ENCODE measurements around the gene LINC00632.

LINC00632 gene

GRCh38 chrX:140723121-140723715 lies 13.7 kb downstream of the LINC00632 start:
- no peak overlapping the region for H3K4me3 ChIP-seq (ENCODE audit: low read depth in 1 of 2, low read length in 2 of 2)
- H3K27me3 ChIP-seq (ENCODE audit: insufficient read depth, low read length, poor library complexity), result no peaks in the 10 kb centered on the region
- no peak for ATAC-seq (ENCODE audit: insufficient read depth, low read depth)
- peaks cover 10% of the 10 kb centered on the region for H3K9me3 ChIP-seq (ENCODE audit: insufficient read depth, low read length, severe bottlenecking)
- no peaks in the 10 kb centered on the region for H3K79me2 ChIP-seq (ENCODE audit: insufficient read depth, low read length)
- H3K4me1 ChIP-seq (ENCODE audit: insufficient read depth, low read length), result no peaks in the 10 kb centered on the region
- no peaks in the 10 kb centered on the region for H4K20me1 ChIP-seq (ENCODE audit: insufficient read depth, low read length)
- TF ChIP-seq EZH2 (IDR thresholded peaks at IDR 0.05; ENCODE audit: borderline replicate concordance, low read depth, low read length, severe bottlenecking), result no peak
- no peak overlapping the region for H3K27ac ChIP-seq (ENCODE audit: low read length)
- no peak overlapping the region for H3K9ac ChIP-seq (ENCODE audit: low read depth, low read length)
- no peaks in the 10 kb centered on the region for H3K36me3 ChIP-seq (ENCODE audit: insufficient read depth, low read length)
- no peak overlapping the region for H2AFZ ChIP-seq (ENCODE audit: low read depth, low read length)
- no peak overlapping the region for H3K4me2 ChIP-seq (ENCODE audit: insufficient read depth, low read length)
- DNase-seq, result no peak

- no peak overlapping the region for H3K9ac ChIP-seq (ENCODE audit: low read depth, low read length)
- H3K36me3 ChIP-seq (ENCODE audit: insufficient read depth, low read length), result no peaks in the 10 kb centered on the region
- H3K27me3 ChIP-seq (ENCODE audit: insufficient read depth, low read length, poor library complexity), result no peaks in the 10 kb centered on the region
- H2AFZ ChIP-seq (ENCODE audit: low read depth, low read length), result no peak overlapping the region
- no peaks in the 10 kb centered on the region for H4K20me1 ChIP-seq (ENCODE audit: insufficient read depth, low read length)
- H3K4me1 ChIP-seq (ENCODE audit: insufficient read depth, low read length), result no peaks in the 10 kb centered on the region
- H3K27ac ChIP-seq (ENCODE audit: low read length), result no peak overlapping the region
- peaks cover 10% of the 10 kb centered on the region for H3K9me3 ChIP-seq (ENCODE audit: insufficient read depth, low read length, severe bottlenecking)
- H3K4me2 ChIP-seq (ENCODE audit: insufficient read depth, low read length), result no peak overlapping the region
- no peaks in the 10 kb centered on the region for H3K79me2 ChIP-seq (ENCODE audit: insufficient read depth, low read length)
- DNase-seq (no peak), ATAC-seq (ENCODE audit: insufficient read depth, low read depth) (no peak)
- TF ChIP-seq CTCF (IDR thresholded peaks at IDR 0.05; ENCODE audit: borderline replicate concordance, extremely low read depth, low read length, poor library complexity, severe bottlenecking), result no peak
- TF ChIP-seq EZH2 (IDR thresholded peaks at IDR 0.05; ENCODE audit: borderline replicate concordance, low read depth, low read length, severe bottlenecking), result no peak
- H3K4me3 ChIP-seq (ENCODE audit: low read depth in 1 of 2, low read length in 2 of 2), result no peak overlapping the region
Measured at GRCh38 chrX:140724309-140724708, 14.8 kb downstream of the LINC00632 start.

- no peak overlapping the region for H2AFZ ChIP-seq (ENCODE audit: low read depth, low read length)
- ATAC-seq (ENCODE audit: insufficient read depth, low read depth) (no peak), DNase-seq (no peak)
- H3K4me1 ChIP-seq (ENCODE audit: insufficient read depth, low read length), result no peaks in the 10 kb centered on the region
- H3K36me3 ChIP-seq (ENCODE audit: insufficient read depth, low read length), result no peaks in the 10 kb centered on the region
- no peak overlapping the region for H3K27ac ChIP-seq (ENCODE audit: low read length)
- TF ChIP-seq EZH2 (IDR thresholded peaks at IDR 0.05; ENCODE audit: borderline replicate concordance, low read depth, low read length, severe bottlenecking) (no peak), CTCF (IDR thresholded peaks at IDR 0.05; ENCODE audit: borderline replicate concordance, extremely low read depth, low read length, poor library complexity, severe bottlenecking) (no peak)
- no peaks in the 10 kb centered on the region for H4K20me1 ChIP-seq (ENCODE audit: insufficient read depth, low read length)
- H3K4me2 ChIP-seq (ENCODE audit: insufficient read depth, low read length), result no peak overlapping the region
- no peak overlapping the region for H3K9ac ChIP-seq (ENCODE audit: low read depth, low read length)
- H3K4me3 ChIP-seq (ENCODE audit: low read depth in 1 of 2, low read length in 2 of 2), result no peak overlapping the region
- H3K9me3 ChIP-seq (ENCODE audit: insufficient read depth, low read length, severe bottlenecking), result peaks cover 10% of the 10 kb centered on the region
- no peaks in the 10 kb centered on the region for H3K79me2 ChIP-seq (ENCODE audit: insufficient read depth, low read length)
- no peaks in the 10 kb centered on the region for H3K27me3 ChIP-seq (ENCODE audit: insufficient read depth, low read length, poor library complexity)
Measured at GRCh38 chrX:140724736-140725135, 15.2 kb downstream of the LINC00632 start.

- ATAC-seq (ENCODE audit: insufficient read depth, low read depth) (no peak), DNase-seq (no peak)
- Histone ChIP-seq H3K9me3 (ENCODE audit: insufficient read depth, low read length, severe bottlenecking) (peaks cover 10% of the 10 kb centered on the region), H3K4me2 (ENCODE audit: insufficient read depth, low read length) (no peak overlapping the region), H3K79me2 (ENCODE audit: insufficient read depth, low read length) (no peaks in the 10 kb centered on the region), H3K9ac (ENCODE audit: low read depth, low read length) (no peak overlapping the region), H3K27me3 (ENCODE audit: insufficient read depth, low read length, poor library complexity) (no peaks in the 10 kb centered on the region), H4K20me1 (ENCODE audit: insufficient read depth, low read length) (no peaks in the 10 kb centered on the region), H3K36me3 (ENCODE audit: insufficient read depth, low read length) (no peaks in the 10 kb centered on the region), H2AFZ (ENCODE audit: low read depth, low read length) (no peak overlapping the region), H3K4me1 (ENCODE audit: insufficient read depth, low read length) (no peaks in the 10 kb centered on the region), H3K27ac (ENCODE audit: low read length) (no peak overlapping the region), H3K4me3 (ENCODE audit: low read depth in 1 of 2, low read length in 2 of 2) (no peak overlapping the region)
- TF ChIP-seq EZH2 (IDR thresholded peaks at IDR 0.05; ENCODE audit: borderline replicate concordance, low read depth, low read length, severe bottlenecking) (no peak), CTCF (IDR thresholded peaks at IDR 0.05; ENCODE audit: borderline replicate concordance, extremely low read depth, low read length, poor library complexity, severe bottlenecking) (no peak)
Measured at GRCh38 chrX:140725500-140725899, 15.9 kb downstream of the LINC00632 start.

Measured in DND-41 (cell line).